HG03139 (cell line): ENCODE results near the gene RGS3.

Source experiments
- ATAC-seq: cut with Tn5 transposase; IDR thresholded peaks from one replicate; pipeline ENCODE4 v1.9.1; 2021; ENCODE audit not compliant: unreplicated experiment

RGS3 gene

DNA sequence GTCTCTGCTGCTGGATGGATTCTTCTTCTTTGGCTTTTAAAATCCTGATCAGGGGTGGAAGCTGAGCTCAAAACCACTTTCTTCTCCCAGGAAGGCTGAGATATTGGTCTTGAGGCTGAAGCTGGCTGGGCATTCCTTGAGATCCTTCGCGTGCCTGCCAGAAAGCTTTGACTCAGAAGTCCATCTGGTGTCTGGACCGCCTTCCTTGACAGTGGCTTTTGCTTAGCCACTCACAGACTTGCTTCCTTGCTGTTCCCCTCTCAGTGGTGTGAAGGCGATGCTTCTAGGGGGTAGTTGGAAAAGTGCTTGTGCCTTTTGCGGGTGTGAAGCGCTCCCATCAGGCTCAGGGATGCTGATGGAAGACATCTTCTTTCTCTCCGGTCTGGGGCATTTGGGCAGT is 45.9 kb downstream of the RGS3 start:
- no peak for ATAC-seq

DNA sequence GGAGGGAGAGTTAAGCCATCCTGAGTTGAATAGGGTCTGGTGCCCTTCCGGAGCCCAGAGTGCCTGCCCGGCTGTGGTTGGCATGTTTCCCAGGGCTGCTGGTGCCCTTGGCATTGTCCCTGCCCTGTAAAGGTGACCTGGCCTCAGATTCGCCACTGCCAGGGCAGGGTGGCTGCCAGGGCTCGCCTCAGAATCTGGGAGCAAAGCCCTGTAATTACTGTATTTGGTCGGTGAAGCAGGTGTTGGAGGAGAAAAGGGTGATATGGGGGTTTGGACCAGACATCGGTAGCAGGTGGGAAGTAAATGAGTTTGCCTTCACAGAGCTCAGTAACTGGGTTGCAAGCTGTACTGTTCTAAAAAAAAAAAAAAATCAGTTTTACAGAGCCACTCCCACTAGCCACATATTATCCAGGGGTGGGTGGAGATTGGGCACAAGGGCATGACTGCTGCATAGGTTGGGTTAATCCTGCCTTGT is 47.6 kb downstream of the RGS3 start:
- ATAC-seq = no peak

DNA sequence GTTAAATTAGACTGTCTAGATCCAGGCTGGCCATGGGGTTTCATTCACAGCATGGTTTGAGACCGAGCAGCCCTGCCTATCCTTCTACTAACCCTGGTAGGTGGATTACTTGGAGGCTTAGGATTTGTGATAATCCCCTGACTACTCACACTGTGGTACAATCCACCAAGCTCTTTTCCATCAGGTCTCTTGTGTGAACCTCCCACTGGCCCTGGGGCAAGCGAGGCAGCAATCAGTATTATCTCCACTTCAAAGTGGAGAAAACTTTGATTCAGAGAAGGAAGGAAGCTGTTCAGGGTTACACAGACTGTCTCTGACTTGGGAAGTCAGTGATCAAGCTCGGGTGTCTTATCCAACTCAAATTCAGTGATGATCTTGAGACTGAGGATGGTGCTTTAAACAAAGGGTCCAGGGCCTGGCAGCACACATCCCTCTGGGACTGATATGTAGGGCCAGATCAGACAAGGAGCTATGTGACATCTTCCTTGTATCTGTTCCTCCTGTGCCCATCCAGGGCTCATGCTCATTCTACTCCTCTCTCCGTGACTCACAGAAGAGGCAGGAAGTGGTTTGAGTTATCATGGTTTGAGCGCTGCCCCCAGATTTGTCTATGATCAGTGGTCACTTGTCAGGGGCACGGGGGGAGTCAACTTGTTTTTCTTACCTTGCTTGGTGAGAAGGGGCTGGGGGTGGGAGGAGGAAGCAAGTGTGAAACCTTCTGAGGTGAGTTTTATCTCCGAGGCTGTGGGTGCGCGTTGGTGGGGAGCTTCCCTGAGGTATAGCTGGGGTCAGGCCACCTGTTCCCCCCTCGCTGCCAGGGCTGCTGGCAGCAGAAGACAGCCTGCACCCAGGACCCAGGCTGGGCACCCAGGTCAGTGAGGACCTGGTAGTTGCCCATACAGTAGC is 48.6 kb downstream of the RGS3 start:
- peak; percentile 41 for ATAC-seq

DNA sequence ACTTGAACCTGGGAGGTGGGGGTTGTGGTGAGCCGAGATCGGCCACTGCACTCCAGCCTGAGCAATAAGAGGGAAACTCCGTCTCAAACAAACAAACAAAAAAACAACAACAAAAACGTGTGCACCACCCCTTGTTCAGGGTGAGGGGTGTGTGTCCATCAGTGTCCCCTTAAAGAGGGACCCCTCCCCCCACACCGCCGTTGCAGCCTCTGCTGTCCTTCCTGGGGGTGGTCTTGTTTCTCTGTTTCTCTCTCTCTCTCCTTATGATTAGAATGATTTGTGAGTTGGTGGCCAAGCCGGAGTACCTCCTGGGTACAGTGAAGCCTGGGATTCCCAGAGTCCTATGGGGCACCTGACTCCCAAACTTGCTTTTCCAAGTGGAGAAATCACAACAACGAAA is 49.6 kb downstream of the RGS3 start:
- no peak for ATAC-seq

DNA sequence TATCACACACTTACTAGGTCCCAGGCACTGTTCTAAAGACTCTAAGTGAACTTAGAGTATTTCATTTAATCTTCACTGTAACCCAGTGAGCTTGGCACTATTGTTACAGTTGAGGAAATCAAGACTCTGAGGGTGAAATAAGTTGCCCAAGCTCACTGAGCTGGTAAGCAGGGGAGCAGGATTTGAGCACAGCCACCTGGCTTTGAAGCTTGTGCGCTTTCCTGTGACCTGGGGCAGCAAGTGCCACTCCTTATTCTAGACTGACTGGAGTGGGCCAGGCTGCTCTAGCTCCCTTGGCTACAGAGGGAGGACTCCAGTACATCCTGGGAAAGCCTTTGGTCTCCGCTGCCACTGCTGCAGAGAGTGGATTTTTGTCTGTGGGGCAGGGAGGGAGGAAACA is 50.0 kb downstream of the RGS3 start:
- ATAC-seq = no peak

DNA sequence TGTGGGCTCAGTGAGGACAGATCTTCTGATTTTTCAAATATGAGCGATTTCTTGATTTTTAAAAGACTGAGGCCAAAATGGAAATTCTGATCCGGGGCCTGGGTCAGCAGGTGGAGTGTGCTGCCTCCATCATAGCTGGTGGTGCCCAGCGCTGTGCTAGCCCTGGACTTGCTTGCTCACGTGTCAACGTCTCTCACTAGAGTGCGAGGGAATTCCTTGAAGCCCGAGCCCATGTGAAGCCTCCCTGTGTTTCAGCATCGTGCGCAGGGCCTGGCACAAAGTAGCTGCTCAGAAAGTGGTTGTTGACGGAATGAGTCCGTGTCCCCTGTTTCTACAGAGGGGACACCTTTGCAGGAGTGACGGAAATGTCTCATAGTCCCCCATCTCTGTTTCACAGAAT is 50.5 kb downstream of the RGS3 start:
- ATAC-seq = no peak

DNA sequence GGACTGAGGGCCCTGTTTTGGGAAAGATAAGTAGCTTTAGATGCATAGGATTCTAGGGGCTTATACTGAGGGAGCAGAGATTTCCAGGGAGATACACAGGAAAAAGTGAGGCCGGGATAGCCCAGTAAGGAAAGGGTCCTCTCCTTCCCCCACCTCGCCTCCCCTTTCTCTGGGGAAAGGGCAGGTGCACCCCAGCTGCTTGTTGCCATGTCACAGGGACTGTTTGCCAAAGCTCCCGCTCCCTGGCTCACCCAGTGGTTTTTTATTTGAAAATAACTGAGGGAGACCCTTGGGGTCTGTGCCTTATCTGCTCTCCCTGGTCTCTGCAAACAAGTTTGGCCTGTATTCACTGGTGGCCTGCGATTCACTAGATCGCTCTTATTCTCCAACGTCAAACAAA is 51.2 kb downstream of the RGS3 start:
- ATAC-seq = no peak

DNA sequence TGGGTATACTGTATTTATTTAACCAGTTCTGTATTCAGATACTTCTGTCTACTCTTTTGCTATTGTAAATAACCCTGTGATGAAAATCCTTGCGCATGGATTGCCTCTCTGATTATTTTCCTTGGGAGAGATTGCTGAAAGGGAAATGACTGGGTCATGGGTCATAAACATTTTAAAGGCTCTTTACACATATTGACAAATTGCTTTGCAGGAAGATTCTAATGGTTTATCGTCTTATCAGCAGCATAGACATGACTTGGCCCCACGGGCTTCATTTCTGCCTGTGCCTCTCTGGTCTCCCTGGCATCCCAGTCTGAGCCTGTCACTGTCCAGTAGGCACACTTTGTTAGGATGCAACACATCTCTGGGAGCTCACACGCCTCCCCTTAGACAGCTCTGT is 52.3 kb downstream of the RGS3 start:
- no peak for ATAC-seq

DNA sequence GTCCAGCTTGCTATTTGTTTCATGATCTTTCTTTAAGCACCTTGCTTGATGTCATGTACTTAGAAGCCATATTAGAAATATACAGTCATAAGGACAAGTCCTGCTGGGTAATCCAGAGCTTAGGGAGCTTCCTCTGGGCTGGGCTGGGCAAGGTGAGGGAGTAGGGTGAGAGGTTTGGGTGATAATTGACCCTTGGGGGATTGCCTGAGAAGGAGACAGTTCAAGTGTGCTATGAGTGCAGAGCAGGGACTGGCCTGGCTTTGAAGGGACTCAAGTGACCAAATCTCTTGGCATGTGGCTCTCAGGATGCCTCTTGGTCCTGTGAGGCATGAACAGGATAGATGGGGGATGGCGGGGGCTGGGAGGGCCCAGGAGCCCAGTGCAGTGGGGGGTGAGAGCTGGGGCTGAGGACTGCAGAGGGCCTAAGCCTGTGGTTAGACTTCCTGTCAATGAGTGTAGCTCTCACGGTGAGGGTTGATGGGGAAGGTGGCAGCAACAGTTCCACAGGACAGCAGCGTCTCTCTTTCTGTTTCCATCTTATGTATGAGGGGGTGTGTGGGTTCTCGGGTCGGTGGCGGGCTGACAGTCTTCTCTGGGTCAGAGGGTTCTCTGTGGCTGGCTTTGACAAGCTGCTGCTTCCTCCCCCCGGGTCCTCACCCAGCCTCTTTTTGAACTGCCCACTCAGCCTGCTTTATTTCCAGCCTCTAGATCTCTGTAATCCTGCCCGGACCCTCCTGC is 53.5 kb downstream of the RGS3 start:
- peak; percentile 85 for ATAC-seq

DNA sequence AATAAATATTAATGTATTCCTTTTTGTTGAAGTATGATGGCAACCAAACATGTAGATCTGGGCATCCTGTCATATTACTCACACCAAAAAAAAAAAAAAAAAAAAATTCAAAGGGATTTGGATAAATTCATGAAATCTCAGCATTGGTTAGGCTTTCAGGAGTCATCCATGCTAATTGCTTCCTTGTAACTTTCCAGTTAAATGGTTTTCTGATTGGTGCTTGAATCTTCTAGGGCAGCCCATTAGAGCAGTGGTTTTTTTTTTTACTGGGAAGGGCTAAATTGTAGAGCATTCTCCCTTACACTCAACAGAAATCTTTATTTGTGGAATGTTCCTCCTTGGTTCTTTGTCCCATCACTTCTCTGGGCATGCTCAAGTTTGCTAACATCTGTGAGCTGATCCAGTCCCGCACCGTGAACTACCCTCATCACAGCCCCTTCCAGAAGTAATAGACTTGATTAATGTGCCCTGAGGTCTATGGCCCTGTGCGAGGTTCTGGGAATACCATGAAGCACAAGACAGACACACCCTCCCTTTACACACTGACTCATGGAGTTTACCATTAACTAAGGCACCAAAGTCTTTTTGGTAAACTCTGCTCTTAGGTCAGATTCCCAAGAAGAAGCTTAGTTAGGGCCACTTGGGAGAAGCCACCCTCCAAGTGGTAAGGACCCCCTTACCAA is 56.0 kb downstream of the RGS3 start:
- no peak for ATAC-seq

DNA sequence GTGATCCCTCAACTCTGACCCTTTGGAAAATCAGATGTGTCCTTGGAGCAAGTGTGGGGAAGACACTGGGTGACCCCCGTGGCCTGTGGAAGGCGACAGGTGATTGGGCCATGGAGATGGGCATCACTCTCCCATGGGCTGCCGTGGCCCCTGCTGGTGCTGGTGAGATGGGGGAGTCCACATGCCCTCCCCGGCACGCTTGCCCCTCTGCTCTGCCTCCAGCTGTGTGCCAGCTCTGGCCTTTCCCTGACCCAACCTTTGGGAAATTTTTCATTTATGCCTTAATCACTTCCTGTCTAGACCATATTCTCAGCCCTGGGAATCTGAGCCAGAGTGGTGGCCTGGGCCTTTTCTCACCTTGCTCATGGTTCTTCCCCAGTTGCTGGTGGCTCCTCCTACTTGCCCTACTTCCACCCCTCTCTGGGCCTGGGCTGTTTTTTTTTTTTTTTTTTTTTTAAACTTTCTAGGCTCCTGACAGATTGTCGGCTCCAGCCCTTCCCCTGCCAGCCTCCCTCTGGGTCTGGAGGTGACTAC is 56.6 kb downstream of the RGS3 start:
- no peak for ATAC-seq

DNA sequence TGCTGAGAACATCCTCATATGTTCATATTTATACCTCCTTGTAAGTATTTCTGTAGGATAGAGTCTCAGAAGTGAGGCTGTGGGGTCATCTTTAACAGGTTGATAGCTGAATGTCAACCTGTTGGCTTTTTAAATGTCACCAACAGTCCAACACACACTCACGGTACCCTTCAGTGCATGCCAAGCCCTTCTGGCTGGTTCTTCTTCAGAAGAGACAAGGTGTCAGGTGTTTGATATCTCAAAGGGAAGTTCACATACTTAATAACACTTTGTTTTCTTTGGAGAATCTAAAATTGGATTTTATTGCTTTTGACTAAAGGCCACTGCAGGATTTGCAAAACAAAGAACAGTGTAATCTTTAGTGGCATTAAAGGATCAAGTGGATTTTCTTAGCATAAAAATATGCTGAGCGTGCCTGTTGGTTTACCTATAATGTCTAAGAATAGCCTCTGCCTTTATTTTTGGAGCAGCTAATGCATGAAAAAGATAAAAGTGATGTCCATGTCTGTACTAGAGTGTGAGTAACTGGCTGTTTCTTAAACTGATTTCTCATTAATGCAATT is 58.2 kb downstream of the RGS3 start:
- ATAC-seq = no peak

DNA sequence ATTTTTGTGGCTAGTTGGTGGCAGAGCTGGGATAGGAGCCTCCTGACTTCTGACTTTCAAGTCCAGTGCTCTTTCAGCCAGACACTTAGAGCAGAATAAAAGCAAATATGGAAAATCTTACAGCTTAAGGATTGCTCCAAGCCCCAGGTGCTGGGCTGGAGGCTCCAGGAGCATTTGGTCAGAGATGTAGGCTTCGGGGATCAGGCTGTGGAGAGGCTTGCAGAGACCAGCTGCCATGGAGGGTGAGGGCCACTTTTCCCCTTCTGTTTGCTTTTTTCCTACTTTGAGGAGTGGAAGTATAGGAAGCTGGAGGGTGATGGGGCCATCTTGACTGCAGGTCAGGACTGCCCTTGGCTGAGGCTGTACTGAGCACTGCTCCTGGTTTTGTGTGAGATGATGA is 58.9 kb downstream of the RGS3 start:
- no peak for ATAC-seq

DNA sequence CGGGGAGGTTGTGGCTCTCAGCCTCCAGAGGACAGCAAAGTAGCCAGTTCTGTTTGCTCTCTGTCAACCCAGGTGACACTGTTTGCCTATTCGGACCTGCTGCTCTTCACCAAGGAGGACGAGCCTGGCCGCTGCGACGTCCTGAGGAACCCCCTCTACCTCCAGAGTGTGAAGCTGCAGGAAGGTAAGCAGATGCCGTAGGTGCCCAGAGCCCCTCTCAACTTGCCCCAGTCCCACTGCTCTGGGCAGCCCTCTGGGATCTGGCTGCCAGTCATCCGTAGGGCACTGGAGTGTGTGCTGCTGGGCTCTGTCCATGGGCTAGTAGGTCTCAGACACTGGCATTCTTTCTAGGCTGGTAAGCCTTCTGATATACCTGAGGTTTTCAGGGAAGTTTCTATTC is 59.3 kb downstream of the RGS3 start:
- ATAC-seq = no peak

DNA sequence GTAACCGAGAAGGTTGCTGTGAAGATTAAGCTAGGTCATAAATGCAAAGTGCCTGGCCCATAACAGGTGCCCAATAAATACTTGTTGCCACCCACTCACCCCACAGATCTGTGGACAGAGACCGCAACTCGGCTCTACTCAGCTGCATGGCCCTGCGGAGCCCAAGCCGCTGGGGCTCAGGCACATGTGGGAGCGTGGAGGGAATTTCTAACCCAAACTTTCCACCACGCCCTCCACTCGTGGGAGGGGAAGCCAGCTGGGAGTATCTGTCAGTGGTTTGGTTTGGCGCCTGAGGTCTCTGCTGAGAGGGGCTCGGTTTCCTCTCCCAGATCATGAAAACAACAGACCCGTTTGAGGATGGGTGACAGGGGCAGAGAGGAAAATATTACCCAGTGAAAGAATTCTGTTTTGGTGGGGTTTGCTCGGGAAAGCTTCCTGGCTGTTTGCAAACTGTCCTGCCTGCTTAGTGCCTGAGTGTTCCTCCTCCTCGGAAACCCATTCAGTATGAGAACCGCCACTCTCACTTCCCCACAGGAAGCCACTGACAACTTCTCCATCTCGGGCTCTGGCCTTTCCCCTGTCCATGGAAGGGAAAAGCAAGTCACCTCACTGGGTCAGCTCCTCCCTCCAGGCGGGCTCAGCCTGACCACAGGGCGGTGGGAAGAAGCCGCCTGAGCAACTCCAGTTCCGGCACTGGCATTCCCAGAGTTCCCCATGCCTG is 60.1 kb downstream of the RGS3 start:
- ATAC-seq = peak; percentile 75

DNA sequence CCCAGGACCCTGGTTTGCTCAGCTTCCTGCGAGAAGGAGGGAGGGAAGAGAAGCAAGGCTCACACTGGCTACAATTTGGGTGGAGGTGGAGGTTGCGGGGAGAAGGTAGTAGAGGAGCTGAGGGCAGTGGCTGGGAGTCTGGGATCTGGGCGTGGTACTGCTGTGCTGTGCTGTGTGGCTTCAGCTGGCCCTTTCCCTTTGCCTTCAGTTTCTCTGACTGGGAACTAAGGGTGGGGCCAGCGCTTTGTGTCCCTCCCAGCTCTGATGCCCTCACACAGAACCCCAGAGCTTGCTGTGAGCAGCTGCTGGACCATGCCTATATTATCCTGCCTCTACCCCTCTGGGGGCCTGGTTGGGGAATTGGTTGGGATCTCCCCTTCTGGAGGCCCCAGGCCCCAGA is 60.9 kb downstream of the RGS3 start:
- ATAC-seq = no peak

DNA sequence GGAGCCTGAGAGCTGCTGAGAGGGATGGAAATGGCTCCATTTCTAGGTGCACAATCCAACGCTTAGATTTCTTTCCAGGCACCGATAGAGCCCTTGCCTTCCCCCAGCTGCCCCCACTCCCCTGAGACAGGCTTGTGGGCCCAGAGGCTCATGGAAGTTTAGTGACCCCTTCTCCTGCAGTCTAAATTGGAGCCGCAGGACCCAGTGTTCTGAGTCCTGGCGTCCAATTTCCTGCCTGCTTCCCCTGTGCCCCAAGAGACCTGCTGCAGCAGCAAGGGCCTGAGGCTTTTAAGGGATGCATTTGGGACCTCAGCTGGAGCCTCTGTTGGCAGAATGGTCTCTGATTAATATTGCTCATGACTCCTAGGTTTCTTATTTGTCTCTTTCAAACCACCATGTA is 61.7 kb downstream of the RGS3 start:
- ATAC-seq = no peak

DNA sequence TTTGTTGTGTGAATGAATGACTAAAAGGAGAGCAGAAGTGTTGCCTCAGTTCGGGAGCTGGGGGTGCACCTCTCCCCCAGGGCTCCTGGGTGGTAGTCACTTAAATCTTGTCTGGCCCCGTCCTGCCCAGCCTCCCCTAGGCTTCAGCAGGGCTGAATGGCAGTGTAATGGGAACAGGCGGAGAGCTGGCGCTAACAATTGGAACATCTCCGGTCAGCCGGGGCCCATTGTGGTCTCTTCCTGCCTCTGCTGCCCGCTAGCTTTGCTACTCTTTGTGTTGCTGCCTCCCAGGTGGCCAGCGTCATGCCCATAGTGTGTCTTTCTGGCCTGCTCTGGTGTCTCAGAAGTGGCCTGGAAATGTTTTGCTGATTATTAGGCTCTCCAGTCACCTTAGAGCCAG is 62.3 kb downstream of the RGS3 start:
- ATAC-seq = no peak

DNA sequence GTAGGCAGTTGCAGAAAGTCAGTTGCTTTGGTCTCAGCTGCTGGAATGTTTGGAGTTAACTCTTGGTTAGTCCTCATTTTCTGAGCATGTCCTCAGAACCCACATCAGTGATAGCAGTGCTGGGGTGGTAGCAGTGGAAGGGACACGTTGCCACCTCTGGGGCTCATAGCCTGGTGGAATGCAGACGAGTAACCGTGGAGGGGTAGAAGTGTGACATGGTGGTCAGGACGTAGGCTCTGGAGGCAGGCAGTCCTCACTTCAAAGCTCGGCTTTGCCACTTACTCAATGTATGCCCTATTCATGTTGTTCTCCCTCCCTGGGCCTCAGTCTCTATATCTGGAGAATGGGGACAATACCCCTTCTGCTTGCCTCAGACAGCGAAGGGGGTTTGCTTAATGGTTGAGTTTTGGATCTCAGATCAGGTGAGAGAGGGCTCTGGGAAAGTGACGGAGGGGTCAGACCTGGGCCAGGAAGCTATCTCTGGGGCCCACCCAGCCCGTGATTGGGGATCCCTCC is 62.8 kb downstream of the RGS3 start:
- ATAC-seq = no peak

DNA sequence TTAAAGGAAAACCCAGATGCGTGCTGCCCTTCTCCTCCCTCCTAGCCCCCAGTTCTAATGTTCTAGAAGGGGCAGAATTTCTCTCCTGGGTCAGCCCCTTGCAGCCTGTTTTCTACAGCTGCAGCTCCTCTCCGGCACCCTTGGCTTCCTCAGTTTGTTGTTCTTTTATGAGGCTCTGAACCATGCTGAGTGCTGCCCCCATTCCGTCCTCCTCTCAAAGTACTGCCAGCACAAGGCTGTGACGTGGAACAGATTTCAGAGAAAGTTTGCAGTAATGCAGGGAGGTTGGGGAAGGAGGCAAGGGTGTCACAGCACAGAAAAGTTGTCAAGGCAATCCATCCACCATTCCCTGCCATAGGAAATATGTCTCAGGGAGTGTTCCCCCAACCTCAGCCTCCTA is 63.3 kb downstream of the RGS3 start:
- no peak for ATAC-seq
